ENCODE data around the gene ARID1B. TPM values are rescaled to one million over a fixed set of nuclear protein-coding genes. Genes with fewer than 3 reads are reported as not detected.

The ARID1B gene
- total and polyA plus RNA-seq, 7 donors = 8.4 to 115 (median 69.6) TPM

DNA sequence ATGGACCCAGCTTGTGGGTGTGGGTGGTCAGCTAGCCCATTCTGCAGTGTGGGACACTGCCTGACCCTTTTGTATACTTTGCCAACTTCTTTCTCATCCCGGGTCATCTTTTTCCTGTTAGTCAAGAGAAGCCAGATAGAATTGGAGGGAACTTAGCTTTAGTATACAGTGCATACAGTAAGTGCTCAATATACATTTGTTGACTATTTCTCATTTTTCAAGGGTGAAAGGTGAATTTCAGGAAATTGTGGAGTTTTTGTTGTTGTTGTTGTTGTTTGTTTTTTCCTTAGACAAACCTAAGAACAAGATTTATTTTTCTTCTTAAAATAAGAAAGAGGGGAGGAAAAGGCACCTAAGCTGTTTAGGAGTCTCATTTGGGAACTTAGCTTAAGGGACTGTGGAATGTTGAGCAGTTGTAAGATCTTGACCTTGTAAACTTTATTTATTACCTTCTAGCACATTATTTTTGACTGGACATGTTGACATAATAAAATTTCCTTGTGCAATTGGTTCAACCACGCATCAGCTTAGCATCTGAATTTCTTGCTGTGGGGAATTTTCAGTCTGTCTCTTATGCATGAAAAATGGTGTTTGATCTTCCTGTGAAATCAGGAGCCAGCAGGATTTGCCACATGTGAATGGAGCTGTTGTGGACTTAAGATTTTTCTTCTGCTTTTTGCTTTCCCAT lies 113.6 kb downstream of the ARID1B start:
- Histone ChIP-seq H3K4me3 (no peak overlapping the region), H3K27me3 (no peaks in the 10 kb centered on the region), H3K9me3 (no peaks in the 10 kb centered on the region), H3K27ac (no peak overlapping the region), H3K4me1 (peaks cover 0 to 31% (median 24%) of the 10 kb centered on the region in 4 donors), H3K36me3 (no peaks in the 10 kb centered on the region)
- no peak for DNase-seq
- 57 to 67% methylated on average over 2 of the region's 2 CpGs for WGBS, 2 donors
- TF ChIP-seq POLR2AphosphoS5 (IDR thresholded peaks at IDR 0.05) (no peak), POLR2A (IDR thresholded peaks at IDR 0.05) (no peak), EP300 (IDR thresholded peaks at IDR 0.05) (no peak)
- TF ChIP-seq, protein P1, sequence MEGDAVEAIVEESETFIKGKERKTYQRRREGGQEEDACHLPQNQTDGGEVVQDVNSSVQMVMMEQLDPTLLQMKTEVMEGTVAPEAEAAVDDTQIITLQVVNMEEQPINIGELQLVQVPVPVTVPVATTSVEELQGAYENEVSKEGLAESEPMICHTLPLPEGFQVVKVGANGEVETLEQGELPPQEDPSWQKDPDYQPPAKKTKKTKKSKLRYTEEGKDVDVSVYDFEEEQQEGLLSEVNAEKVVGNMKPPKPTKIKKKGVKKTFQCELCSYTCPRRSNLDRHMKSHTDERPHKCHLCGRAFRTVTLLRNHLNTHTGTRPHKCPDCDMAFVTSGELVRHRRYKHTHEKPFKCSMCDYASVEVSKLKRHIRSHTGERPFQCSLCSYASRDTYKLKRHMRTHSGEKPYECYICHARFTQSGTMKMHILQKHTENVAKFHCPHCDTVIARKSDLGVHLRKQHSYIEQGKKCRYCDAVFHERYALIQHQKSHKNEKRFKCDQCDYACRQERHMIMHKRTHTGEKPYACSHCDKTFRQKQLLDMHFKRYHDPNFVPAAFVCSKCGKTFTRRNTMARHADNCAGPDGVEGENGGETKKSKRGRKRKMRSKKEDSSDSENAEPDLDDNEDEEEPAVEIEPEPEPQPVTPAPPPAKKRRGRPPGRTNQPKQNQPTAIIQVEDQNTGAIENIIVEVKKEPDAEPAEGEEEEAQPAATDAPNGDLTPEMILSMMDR (IDR thresholded peaks at IDR 0.05) = no peak
- intact Hi-C loops (cut with DNase I) = no loop called here

- TF ChIP-seq EP300 (IDR thresholded peaks at IDR 0.05) (no peak), POLR2AphosphoS5 (IDR thresholded peaks at IDR 0.05) (no peak), POLR2A (IDR thresholded peaks at IDR 0.05) (no peak)
- TF ChIP-seq, protein P1 (IDR thresholded peaks at IDR 0.05) = no peak
- Histone ChIP-seq H3K36me3 (no peaks in the 10 kb centered on the region), H3K27me3 (no peaks in the 10 kb centered on the region), H3K4me3 (no peak overlapping the region), H3K27ac (no peak overlapping the region), H3K9me3 (no peaks in the 10 kb centered on the region), H3K4me1 (peaks cover 0 to 8% (median 0%) of the 10 kb centered on the region in 4 donors)
- intact Hi-C loops (cut with DNase I) = no loop called here
- WGBS, 2 donors = 96 to 97% methylated on average over 13 of the region's 13 CpGs
- no peak for DNase-seq
Observed at GRCh38 chr6:156897907-156898531, 120.8 kb downstream of the ARID1B start.

DNA sequence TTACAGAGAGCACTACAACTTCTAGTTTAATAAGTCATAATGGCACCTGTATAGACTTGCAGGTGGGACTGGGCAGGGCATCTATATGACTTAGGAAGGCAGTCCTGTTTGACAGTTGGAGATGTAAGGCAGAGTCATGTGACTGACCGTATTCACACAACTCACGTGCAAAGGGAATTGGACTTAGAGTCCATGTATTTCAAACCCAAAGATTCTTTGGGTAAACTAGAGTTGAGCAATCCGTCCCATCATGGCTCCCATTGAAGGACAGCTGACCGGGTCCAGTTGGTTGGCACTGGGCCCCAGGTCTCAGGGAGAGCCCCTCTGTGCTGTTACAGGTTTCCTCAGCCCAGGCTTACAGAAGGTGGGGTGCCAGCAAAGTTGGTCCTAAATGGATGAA lies 121.9 kb downstream of the ARID1B start:
- no peaks in the 10 kb centered on the region for H3K36me3 ChIP-seq
- H3K4me1 ChIP-seq = peaks cover 0 to 8% (median 0%) of the 10 kb centered on the region in 4 donors
- 87 to 95% methylated on average over 4 of the region's 4 CpGs for WGBS, 2 donors
- intact Hi-C loops (cut with DNase I) = no loop called here
- no peak for DNase-seq
- no peak overlapping the region for H3K4me3 ChIP-seq
- H3K9me3 ChIP-seq = no peaks in the 10 kb centered on the region
- TF ChIP-seq POLR2AphosphoS5 (IDR thresholded peaks at IDR 0.05) (no peak), POLR2A (IDR thresholded peaks at IDR 0.05) (no peak), EP300 (IDR thresholded peaks at IDR 0.05) (no peak)
- TF ChIP-seq, protein P1 (IDR thresholded peaks at IDR 0.05) = no peak
- no peaks in the 10 kb centered on the region for H3K27me3 ChIP-seq
- no peak overlapping the region for H3K27ac ChIP-seq

DNA sequence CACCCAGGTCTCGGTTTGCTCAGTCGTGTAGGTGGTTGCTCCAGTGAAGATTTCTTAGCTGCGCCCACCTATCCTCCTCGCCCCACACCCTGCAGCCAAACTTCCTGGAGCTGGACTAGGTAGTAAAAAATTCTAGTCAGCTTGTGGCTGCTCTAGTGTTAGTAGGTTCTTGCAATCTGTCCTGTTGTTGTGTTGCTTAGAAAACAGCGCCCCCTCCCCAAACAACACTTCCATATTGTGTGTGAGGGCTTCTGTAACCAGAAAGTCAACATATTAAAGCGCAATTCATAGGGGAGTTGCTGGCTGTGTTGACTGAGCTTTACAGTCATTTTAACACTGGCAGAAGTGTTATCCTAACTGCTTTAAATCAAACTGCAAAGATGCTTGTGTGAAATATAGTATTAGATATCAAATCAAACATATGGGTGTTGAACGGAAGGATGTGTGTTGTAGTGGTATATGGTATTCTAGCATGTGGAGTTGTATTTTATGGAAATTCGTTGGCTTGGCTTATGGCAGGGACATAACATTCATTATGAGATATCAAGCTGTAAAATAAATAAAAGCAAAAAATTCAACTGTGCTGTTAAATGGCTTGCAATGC lies 122.5 kb downstream of the ARID1B start:
- Histone ChIP-seq H3K27me3 (no peaks in the 10 kb centered on the region), H3K9me3 (no peaks in the 10 kb centered on the region), H3K27ac (no peak overlapping the region), H3K4me3 (no peak overlapping the region), H3K4me1 (peaks cover 0 to 8% (median 0%) of the 10 kb centered on the region in 4 donors), H3K36me3 (no peaks in the 10 kb centered on the region)
- TF ChIP-seq POLR2A (IDR thresholded peaks at IDR 0.05) = no peak
- no peak for TF ChIP-seq POLR2AphosphoS5 (IDR thresholded peaks at IDR 0.05)
- no peak for TF ChIP-seq EP300 (IDR thresholded peaks at IDR 0.05)
- TF ChIP-seq, protein P1 (IDR thresholded peaks at IDR 0.05) = no peak
- WGBS, 2 donors = 89 to 93% methylated on average over 8 of the region's 8 CpGs
- DNase-seq = no peak
- intact Hi-C loops (cut with DNase I) = no loop called here
